Right ventricle myocardium superior (tissue), 1 donor: ENCODE results near the gene OLFML2A. TPM values are rescaled to one million over a fixed set of nuclear protein-coding genes. Genes with fewer than 3 reads are reported as not detected.
"Not testable (repeated sequence)": the region's sequence is repeated elsewhere in the genome, so short reads cannot be mapped to it uniquely, and the experiment has no call there.

Experiments
- ATAC-seq: fragments of 200-7000 bp; cut with Tn5 transposase; one replicate; pipeline ENCODE4 v1.9.1; 2020; ENCODE audit warnings: mild to moderate bottlenecking; ENCODE audit not compliant: poor library complexity
- DNase-seq: peaks from one replicate; pipeline ENCODE4 v3.0.0-alpha.2; 2020
- intact Hi-C: fragments of 100-400 bp; cut with DNase I; formaldehyde crosslinking; loops from one replicate; pipeline ENCODE4 v1.11.2; 2022
- total RNA-seq: library from RNA; stranded (reverse); fragmentation: NEBNext Ultra II Directional; extraction: Animal tissue kit (Norgen Biotek cat#: 25700); gene quantifications from one replicate; pipeline ENCODE4 v1.2.1, GENCODE V29; 2021
- donor health status: DM: no; HTN: yes; CAD: no; lungs with severe emphysema.

OLFML2A gene
- total RNA-seq, 1 donor from 2014 or later = 27.5 TPM

DNA sequence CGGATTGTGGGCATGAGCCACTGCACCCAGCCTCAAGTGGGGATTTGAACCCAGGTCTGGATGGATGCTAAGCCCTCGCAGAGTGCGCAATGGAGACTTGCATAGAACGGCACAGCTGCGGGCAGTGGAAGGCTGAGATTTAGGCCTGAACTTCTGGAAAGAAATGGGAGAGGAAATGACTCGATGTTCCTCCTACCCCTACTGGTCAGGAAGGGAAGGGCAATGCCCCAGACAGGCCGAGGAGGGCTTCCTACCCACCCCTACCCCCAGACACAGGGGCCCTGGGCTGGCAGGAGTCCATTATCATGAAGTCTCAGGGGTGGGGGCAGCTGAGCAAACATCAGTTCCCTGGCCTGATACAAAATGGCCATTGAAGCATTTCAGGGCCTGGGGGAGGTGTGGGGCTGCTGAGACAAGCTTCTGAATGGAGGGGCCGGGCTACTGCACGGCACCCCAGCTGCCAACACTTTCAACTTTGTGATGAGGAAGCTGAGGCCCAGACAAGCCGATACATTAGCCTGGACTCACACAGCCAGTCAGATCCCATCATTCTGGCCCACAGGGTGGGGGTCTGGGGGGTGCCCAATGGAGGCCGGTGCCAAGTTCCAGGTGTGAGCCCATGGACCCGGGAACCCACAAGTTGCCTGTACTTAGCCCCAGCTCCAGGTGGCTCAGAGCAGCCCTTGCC lies 62.8 kb downstream of the OLFML2A start:
- ATAC-seq = no peak
- intact Hi-C loops = no loop called here

DNA sequence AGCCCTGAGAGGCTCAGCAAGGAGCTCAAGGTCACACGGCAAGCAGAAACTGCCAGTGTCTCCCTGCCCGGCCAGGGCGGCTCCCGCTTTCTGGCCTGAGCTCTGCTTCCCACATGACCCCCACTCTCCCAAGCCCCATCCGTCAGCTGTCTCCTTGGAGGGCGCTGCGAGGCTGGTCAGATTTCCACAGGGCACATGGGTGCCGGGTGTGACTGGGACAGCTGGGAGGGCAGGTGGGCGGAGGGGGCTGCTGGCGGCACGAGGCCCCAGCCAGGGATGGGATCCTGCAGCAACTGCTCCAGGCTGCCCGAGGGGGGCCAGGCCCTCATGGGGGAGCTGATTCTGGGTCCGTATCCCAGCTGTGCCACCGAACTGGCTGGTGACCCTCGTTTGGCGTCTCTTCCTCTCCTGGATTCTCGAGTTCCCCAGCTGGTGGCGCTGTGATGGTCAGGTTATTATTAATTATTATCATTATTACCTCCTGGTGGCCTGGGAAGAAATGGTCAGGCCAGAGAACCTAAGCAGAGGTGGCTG lies 63.4 kb downstream of the OLFML2A start:
- DNase-seq (peak; percentile 41), ATAC-seq (no peak)
- intact Hi-C loops = no loop called here

More for the DNA sequence above, 62.8 kb downstream of the OLFML2A start:
- DNase-seq = peak; percentile 34

DNA sequence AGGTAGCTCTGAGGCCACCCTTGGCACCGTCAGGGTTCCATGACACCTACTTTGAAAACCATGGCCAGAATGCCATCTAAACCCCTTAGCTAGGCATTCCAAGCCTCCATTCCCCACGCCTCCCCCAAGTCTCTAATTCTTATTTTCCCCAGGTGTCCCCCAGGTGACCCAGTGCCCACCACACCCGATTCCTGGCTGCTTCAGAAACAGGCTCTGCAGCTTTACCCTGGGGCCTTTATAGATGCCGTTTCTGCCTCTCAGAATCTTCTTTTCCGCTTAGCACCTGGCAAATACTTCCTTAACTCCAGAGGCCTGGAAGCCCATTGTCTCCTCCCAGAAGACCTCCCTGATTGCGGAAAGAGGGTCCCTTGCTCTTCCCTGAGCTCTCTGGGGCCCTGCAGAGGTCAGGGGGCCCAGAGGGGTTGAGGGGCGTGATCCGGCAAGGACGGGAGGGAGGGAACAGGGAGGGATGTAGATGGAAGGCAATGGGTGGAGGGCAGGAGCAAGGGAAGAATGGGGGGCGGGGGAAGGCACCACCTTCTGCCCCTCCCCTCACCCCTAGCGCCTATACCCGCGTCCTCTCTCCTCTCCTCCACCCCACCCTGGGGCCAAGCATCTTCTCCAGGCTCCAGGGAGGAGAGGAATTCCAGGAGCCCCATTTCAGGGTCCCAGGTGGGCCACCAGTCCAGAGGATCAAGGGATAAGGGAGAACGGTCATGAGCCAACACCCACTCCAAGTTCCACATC lies 64.3 kb downstream of the OLFML2A start:
- DNase-seq (no peak), ATAC-seq (no peak)
- intact Hi-C loops = no loop called here

DNA sequence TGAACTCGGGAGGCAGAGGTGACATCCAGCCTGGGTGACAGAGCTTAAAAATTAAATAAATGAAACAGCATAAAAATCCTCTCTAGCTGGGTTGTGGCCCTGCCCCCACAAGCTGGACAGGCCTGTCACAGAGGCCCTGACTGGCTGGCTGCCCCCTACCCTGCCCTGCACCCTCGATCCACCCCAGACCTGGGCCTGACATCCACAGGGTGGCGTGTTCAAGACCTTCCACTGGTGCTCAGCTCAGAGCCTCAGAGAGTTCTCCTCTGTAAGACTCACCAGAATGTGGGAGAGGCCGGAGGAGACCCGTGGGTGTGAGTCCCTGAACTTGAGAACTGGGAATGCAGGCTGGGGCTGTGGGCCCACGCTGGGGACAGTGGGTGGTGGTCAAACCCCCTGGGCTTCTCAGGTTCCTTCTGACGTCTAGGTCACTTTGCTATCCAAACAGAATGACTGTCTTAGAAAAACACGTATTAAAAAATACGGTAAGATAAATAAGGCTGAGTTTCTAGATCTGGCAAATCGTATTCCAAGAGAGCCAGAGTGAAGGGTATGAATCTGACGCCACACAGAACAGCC lies 66.6 kb downstream of the OLFML2A start:
- DNase-seq (peak; percentile 12), ATAC-seq (no peak)
- intact Hi-C loops = no loop called here

DNA sequence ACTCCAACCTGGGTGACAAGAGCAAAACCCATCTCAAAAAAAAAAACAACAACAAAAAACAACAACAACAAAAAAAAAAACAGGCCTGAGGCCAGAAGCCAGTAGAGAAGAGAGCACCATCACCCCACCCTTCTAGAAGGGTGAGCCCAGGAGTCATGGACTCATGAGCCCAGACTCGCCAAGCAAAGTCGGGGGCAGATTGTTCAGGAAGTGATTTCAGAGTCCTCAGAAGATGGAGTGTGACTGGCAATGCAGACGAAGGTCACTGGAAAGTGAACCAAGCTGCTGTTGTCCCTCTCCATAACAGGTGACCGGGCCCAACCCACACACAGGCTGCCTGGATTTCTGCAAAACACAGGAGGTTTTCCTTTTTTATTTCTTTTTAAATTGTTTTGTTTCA lies 67.4 kb downstream of the OLFML2A start:
- no peak for ATAC-seq
- intact Hi-C loops = no loop called here

DNA sequence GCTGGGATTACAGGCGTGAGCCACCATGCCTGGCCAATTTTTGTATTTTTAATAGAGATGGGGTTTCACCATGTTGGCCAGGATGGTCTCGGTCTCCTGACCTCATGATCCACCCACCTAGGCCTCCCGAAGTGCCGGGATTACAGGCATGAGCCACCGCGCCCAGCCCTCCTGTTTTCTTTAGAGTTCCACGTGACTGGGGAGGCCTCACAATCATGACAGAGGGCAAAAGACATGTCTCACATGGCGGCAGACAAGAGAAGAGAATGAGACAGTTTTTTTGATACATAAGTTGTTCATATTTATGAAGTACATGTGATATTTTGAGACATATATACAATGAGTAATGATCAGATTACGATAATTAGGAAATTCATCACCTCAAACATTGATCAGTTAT lies 69.5 kb downstream of the OLFML2A start:
- intact Hi-C loops, ATAC-seq: not testable (repeated sequence)
- DNase-seq = peak; percentile 19

More for the DNA sequence above, 67.4 kb downstream of the OLFML2A start:
- peak; percentile 2 for DNase-seq

DNA sequence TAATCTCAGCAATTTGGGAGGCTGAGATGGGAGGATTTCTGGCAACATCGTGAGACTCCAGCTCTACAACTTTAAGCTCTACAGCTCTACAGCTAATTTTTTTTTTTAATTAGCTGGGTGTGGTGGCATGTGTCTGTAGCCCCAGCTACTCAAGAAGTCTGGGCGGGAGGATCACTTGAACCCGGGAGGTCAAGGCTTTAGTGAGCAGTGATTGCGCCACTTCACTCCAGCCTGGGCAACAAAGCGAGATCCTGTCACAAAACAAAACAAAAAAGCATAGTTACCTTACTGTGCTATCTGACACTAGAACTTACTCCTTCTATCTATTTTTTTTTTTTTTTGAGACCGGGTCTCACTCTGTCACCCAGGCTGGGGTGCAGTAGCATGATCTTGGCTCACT lies 70.0 kb downstream of the OLFML2A start:
- no peak for ATAC-seq
- DNase-seq = no peak
- intact Hi-C loops = no loop called here

DNA sequence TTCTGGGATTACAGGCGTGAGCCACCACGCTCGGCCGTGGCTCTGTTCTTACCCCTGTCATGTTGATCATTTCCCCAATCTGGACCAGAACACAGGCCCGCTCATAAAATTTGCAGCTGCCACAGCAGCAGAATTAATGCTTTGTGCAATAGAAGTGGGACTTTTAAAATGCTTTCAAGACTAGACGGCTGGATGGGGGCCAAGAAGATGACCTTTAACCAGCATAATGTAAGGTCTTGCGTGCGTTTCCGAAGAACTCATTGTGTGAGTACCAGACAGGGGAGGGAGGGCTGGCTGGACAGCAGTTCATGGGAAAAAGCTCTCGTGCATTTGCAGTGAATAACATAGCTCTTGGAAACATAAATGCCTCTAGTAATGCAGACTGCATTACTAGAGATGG lies 72.9 kb downstream of the OLFML2A start:
- intact Hi-C loops = no loop called here

DNA sequence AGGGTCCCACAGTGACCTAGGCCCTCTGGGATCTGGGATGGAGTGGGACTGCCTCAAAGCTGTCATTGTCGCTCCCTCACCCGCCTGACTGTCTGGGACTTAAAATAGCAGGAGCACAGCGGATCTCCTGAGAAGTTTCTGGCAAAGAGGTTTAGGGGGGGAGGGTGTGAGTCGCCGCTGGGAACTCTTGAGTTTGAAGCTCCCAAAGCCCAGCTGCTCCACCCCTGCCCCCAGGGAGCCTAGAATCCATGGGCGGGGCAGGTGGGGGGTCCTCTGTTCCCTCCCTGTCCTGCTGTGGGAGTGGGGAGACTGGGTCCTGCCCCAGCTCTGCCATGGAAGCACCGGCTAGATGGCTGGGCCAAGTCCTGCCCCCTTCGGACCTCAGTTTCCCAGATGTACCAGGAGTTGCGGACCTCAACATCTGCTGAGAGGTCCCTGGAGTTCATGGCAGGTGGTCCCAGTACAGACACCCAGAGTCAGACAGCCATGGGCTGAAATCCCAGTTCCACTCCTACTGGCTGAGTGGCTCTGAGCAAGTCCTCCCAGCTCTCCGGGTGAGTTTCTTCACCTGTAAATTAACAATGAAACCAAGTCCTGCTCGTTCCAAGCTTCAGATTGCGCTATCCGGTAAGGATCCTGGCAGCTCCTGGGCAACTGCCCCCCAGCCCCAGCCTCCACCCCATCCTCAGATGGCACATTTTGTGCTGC lies 75.3 kb downstream of the OLFML2A start:
- DNase-seq = peak; percentile 62
- intact Hi-C loops = loop anchor here (1.0 kb wide), 1 partner anchor 80 kb away; no protein-coding TSS in a partner anchor
- ATAC-seq = peak; percentile 66

More for the DNA sequence above, 72.9 kb downstream of the OLFML2A start:
- DNase-seq = no peak
- no peak for ATAC-seq

DNA sequence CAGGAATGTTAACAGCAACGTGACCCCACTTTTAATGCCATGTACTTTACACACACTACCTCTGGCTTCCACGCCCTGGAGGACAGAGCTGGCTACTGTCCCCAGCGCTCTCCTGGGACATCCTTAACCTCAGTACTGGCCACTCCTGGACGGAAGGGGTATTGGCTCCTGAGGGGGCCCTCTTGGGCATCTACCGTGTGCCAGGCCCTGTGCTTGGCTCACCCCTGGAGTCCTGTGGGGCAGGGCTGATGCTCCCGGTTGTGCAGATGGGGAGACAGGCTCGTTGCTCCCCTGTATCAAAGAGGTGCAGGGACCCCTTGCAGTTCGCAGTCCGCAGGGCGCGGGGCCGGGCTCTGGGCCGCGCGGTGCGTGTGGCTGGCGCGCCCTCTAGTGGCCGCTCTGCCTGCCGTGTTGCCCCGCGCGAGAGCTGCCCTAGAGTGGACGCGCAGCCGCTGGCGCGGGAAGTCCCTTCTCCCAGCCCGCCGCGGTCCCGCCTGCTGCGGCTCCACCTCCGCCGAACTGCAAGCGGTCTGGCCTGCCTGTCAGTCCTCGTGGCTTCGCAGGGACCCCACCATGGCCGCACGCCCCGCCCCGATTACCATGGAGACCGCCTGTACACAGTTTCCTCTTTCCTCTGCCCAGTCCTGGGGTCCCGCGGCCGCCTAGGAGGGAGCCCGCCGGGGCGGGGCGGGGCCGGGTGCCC lies 76.0 kb downstream of the OLFML2A start, which contains the start of gene WDR38:
Gene WDR38, plus strand, starts transcription at position 632 of the 703 bp plus-strand sequence. CDS start 72 bp downstream, outside the sequence.
- peak; percentile 91 for ATAC-seq
- intact Hi-C loops = loop anchor here (1.0 kb wide), 1 partner anchor 81 kb away; no protein-coding TSS in a partner anchor
- peak; percentile 91 for DNase-seq

DNA sequence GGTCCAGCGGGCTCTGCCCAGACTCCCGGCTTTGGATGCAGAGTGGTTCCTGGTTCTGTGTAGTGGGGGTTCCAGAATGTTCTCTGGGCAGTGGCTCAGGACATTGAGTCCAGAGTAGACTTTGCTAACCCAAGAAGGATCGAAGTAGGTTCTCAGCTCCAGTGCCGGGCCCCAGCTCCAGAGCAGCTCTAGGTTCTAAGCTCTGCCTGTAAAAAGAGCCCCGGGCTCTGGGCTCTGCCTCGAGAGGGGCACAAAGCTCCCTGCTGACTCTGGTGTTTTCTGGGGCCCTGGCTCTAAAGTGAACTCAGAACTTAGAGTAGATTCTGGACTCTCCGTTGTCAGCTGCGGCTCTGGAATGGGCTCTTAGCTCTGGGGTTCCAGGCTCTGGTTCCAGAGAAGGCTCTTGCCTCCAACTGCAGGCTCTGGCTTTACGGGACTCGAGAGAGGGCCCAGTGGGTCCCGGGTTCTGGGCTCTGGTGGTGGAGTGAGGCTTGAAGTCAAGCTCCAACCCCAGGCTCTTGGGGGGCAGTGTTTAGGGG lies 76.7 kb downstream of the OLFML2A start:
- intact Hi-C loops = no loop called here
- DNase-seq (no peak), ATAC-seq (peak; percentile 2)

DNA sequence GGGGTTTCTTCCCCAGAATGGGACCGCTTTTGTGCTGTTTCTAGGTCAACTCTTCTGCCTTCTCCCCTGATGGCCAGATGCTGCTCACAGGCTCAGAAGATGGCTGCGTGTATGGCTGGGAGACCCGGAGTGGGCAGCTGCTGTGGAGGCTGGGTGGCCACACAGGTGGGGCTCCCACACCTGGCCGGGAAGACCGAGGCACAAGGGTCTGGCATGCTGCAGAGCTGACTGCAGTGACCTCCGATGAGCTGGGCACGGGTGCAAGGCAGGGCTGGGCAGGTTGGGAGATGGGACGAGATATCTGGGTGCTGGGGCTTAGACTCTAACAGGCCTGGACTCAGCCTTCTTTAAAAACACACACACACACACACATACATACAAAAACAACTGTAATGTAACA lies 77.2 kb downstream of the OLFML2A start:
- no peak for ATAC-seq
- intact Hi-C loops = no loop called here

DNA sequence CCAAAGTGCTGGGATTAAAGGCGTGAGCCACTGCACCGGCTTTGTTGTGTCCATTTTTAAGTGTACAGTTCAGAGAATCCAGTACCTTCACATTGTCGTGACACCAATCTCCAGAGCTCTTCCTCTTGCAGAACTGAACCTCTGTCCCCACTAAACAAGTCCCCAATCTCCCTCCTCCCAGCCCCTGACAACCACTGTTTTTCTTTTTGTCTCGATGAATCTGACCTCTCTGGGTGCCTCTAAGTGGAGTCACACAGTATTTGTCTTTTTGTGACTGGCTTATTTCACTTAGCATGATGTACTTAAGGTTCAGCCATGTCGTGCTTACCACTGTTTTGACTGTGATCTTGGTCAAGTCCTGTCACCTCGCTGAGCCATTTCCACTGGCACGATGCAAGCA lies 77.9 kb downstream of the OLFML2A start:
- intact Hi-C loops = no loop called here
- DNase-seq (no peak), ATAC-seq (no peak)

More for the DNA sequence above, 77.2 kb downstream of the OLFML2A start:
- DNase-seq = no peak

DNA sequence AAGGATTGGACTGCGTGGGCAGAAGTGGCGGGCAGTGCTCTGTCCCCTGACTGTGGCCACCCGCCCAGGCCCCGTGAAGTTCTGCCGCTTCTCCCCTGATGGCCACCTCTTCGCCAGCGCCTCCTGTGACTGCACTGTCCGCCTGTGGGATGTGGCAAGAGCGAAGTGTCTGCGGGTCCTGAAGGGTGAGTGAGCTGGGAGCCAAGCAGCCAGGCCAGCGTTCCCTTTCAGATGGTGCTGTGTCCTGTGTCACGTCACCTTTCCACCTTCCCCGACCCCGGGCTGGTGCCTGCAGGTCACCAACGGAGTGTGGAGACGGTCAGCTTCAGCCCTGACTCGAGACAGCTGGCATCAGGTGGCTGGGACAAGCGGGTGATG lies 78.6 kb downstream of the OLFML2A start:
- intact Hi-C loops = no loop called here

DNA sequence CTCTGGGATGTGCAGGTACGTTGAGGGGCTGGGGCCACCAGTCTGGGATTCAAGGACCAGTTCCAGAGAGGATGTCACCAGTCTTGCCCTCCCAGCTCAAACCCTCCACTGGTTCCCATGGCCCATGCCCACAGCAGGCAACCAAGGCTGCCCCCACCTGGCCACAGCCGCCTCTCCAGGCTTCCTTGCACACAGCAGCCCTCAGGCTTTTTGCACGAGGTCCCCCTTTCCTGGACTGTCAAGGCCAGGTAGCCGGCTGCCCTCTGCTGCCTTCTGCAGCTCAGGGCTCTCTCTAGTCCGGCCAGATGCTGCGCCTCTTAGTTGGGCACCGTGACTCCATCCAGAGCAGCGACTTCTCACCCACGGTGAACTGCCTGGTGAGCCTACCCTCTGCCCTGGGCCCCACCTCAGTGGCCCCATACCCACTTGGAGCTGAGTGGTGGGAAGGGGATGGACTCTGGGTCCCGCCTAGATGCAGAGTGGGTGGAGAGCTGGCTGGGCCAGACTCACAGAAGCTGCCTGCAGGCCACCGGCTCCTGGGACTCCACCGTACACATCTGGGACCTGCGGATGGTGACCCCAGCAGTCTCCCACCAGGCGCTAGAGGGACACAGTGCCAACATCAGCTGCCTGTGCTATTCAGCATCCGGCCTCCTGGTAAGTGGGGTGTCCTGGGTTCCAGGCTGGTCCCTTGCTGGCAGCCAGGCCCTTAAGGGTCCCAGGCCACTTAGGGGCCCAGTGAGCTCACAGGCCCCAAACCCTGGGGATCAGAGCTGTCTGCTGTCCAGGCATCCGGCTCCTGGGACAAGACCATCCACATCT lies 79.2 kb downstream of the OLFML2A start:
- DNase-seq (no peak), ATAC-seq (no peak)
- intact Hi-C loops = no loop called here

More for the DNA sequence above, 78.6 kb downstream of the OLFML2A start:
- DNase-seq (no peak), ATAC-seq (no peak)

DNA sequence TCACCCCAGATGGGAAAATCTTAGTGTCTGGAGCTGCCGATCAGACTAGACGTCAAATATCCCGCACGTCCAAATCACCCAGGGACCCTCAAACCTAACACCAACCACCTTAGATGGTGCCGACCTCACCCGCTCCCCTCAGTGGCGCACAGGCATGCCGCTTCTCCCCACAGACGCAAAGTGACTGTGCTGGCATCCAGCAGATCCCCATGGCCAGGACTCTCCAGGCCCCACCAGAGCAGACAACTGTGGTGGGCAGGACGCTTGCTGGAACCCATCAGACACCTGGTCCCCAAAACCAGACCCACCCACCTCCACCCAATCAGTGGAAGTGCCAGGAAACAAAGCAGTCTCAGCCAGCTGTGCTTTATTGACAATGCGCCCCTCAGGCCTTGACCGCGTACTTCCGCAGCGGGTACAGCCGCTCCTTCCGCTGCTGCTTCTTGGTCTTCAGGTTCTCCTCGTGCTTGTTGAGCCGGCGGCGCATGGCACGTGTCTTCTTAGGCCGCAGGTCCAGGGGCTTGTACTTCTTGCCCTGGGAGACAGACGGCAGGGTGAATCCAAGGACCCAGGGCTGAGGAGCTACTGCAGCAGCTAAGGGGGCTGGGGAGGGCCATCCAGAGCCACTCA lies 80.7 kb downstream of the OLFML2A start:
- DNase-seq = no peak
- no peak for ATAC-seq
- intact Hi-C loops = no loop called here
